HUES48 (cell line): ENCODE measurements around the gene IFRD2.

Experiments
- H3K27ac ChIP-seq: one replicate; pipeline ENCODE4 v1.7.0; 2013; ENCODE audit warnings: low read depth, low read length, inconsistent platforms
- H3K27me3 ChIP-seq: 2 replicates; pipeline ENCODE4 v1.6.1; 2013; ENCODE audit warnings: mild to moderate bottlenecking, low read length; ENCODE audit not compliant: control insufficient read depth, insufficient read depth
- H3K36me3 ChIP-seq: 2 replicates; pipeline ENCODE4 v1.6.1; 2013; ENCODE audit warnings: low read length; ENCODE audit not compliant: control insufficient read depth, insufficient read depth
- H3K4me1 ChIP-seq: 2 replicates; pipeline ENCODE4 v1.6.1; 2013; ENCODE audit warnings: mild to moderate bottlenecking, low read length; ENCODE audit not compliant: control insufficient read depth, insufficient read depth
- H3K4me3 ChIP-seq: 2 replicates; pipeline ENCODE4 v1.5.1; 2013; ENCODE audit warnings: mild to moderate bottlenecking, low read depth, low read length
- H3K9ac ChIP-seq: 2 replicates; pipeline ENCODE4 v1.6.1; 2013; ENCODE audit warnings: mild to moderate bottlenecking, low read depth, low read length, moderate library complexity
- H3K9me3 ChIP-seq: 2 replicates; pipeline ENCODE4 v1.6.1; 2013; ENCODE audit warnings: low read length; ENCODE audit not compliant: control insufficient read depth, insufficient read depth

Gene IFRD2

DNA sequence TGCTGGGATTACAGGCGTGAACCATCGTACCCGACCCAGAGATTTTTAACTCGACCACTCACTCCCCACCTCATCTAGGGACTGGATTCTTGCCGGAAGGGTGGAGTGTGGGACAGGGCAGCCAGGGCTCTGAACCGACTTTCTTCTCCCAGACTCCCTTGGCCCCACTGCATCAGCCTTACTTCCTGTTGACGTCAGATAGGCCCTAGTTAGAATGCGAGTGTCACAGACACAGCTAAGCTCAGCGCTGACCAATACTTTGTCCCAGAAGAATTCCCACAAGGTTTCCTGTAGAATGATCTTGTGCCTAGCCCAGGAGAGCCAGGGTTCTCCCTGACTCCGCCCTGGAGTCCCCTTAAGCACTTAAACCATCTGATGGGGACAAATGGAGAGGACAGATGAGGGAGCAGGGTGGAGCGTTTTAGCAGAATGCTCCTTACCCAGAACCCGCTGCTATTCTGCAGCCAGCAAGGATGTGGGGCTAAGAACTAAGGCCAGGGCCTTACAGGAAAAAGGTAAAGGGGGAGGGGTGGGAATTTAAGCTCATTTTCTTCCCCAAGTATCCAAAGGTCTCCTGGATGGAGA is 41.6 kb upstream of the IFRD2 start:
- H3K9me3 ChIP-seq: no peaks in the 10 kb centered on the region
- no peaks in the 10 kb centered on the region for H3K4me1 ChIP-seq
- H3K4me3 ChIP-seq: no peak overlapping the region
- no peak overlapping the region for H3K27ac ChIP-seq
- H3K27me3 ChIP-seq: peaks cover 4% of the 10 kb centered on the region
- H3K9ac ChIP-seq: no peak overlapping the region
- H3K36me3 ChIP-seq: peaks cover 37% of the 10 kb centered on the region

DNA sequence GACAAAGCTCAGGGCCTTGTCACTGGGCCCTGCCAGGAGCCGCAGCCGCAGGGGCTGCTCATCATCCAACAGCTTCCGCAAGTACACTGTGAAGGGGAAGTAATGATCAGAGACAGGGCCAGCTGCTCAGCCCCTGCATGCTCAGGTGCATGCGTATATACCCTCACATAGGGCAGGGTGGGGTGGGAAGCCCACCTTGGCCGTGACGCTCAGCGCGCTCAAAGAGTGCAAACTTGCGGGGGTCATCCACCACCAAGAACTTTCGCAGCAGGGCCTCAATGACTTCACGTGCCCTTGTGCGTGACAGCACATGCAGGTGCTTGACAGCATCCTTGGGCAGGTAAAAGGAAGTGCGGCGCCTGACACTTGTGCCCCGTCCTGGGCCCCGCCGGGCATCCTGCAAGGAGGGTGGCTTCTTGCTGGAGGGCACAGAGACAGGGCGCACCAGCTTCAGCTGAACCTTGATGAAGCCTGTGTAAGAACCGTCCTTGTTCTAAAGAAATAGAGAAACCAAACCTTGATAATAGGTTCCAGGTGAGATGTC is 39.2 kb upstream of the IFRD2 start:
- Histone ChIP-seq H3K4me3 (no peak overlapping the region), H3K27me3 (no peaks in the 10 kb centered on the region), H3K4me1 (0 out of 2 replicates have a peak, but pooled peaks cover 2% of the 10 kb centered on the region), H3K36me3 (peaks cover 37% of the 10 kb centered on the region), H3K9ac (no peak overlapping the region), H3K27ac (no peak overlapping the region), H3K9me3 (no peaks in the 10 kb centered on the region)

DNA sequence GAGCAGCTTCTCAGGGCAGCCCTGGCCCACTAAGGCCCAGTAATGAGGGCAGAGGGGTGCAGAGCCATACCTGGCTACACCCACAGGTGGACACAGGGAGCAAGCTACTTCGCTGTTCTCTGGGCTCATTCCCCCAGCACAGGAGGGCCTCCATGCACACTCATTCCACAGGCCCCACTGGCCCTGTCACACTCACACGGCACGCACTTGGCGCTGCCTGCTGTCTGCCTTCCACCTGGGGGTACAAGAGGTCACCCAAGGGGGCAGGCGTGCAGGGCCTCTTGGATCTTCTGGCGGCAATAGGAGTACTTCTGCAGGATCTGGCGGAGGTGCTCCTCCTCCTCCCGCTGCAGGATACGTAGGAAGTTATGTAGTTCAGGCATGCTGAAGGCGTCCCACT is 38.1 kb upstream of the IFRD2 start:
- H3K9me3 ChIP-seq: no peaks in the 10 kb centered on the region
- no peak overlapping the region for H3K4me3 ChIP-seq
- no peak overlapping the region for H3K9ac ChIP-seq
- H3K27ac ChIP-seq: no peak overlapping the region
- H3K4me1 ChIP-seq: 0 out of 2 replicates have a peak, but pooled peaks cover 2% of the 10 kb centered on the region
- H3K36me3 ChIP-seq: peaks cover 48% of the 10 kb centered on the region
- no peaks in the 10 kb centered on the region for H3K27me3 ChIP-seq

DNA sequence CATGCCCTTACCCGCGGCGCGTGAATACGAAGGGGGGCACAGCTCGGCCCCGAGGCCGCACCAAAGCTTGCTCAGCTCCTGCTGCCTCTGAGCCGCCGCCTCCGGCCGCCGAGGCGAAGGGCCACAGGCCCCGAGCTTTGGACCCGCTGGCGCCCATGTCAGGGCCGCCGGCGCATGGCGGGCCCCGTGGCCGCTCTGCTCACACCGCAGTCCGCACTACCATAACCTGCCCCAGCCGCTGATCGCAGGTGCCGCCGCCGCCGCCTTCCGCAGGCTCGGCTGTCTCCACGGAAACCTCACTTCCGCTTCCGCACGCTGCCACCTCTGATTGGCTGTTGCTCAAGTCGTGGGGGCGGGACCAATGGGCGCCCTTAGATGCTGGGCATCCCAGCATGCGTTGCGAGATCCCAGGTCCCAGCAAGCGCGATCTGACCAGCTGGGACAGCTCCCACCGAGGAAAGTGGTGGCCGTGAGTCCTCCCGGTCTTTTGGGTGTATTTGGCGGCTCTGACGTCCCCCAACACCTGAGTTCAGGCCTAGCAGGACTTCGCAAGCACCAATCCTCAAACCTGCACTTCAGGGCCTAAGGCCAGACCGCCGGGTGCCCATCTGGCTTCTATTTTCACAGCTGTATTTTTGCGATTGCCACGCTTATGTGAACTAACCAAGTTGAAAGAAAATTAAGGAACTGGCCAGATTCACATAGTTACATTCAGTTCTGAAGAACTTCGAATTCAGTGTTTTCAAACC is 35.9 kb upstream of the IFRD2 start, which contains the start of gene TUSC2:
Gene TUSC2 (minus strand): TSS at position 281 of the 749 bp plus-strand sequence. CDS start 124 bp downstream, at position 157.
- Histone ChIP-seq H3K9me3 (no peaks in the 10 kb centered on the region), H3K27ac (peak within 1 kb of the TSS; percentile 78), H3K4me3 (peak within 1 kb of the TSS; percentile 88), H3K27me3 (no peaks in the 10 kb centered on the region), H3K4me1 (peaks cover 5% of the 10 kb centered on the region; the same call in 1 of the 2 replicates), H3K36me3 (peaks cover 42% of the 10 kb centered on the region), H3K9ac (peak within 1 kb of the TSS; percentile 60; the same call in 1 of the 2 replicates)

DNA sequence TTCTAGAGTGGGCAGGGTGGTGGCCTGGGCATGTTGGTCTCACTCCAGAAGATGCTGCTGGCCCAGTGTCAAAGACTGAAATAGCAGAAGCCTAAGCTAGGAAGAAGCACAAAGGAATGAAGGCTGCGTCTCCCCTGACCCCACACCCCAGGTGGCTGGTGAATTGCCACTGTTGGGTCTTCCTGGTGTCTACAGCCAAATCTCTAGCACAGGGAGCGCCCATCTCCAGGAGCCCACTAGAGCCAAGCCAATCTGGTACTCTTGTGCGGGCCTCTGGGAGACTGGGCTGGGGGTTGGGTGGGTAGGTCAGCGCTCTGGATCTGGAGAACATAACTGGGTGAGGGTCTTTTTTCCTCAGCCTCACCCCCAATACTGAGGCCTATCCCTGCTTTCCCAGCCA is 34.9 kb upstream of the IFRD2 start:
- Histone ChIP-seq H3K4me3 (peak overlapping the region; percentile 88), H3K27ac (no peak overlapping the region), H3K9ac (no peak overlapping the region), H3K36me3 (peaks cover 40% of the 10 kb centered on the region), H3K9me3 (no peaks in the 10 kb centered on the region), H3K4me1 (peaks cover 10% of the 10 kb centered on the region), H3K27me3 (no peaks in the 10 kb centered on the region)

DNA sequence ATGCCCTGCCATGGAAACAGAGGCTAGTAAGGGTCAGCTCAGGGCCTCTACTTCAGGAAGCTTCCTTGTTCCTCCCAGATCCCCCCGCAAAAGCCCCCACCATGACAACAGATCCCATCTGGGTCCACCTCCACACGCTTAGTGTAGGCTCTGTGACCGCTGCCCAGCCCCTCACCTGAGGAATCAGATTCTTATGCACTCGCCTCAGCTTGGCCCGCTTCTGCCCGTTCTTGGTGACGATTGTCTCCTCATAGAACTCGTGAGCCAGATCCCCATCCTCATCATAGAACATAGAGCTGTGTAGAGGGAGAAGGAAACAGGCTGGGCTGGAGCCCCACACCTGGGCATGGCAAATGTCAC is 33.9 kb upstream of the IFRD2 start:
- no peaks in the 10 kb centered on the region for H3K27me3 ChIP-seq
- no peak overlapping the region for H3K9ac ChIP-seq
- no peak overlapping the region for H3K4me3 ChIP-seq

DNA sequence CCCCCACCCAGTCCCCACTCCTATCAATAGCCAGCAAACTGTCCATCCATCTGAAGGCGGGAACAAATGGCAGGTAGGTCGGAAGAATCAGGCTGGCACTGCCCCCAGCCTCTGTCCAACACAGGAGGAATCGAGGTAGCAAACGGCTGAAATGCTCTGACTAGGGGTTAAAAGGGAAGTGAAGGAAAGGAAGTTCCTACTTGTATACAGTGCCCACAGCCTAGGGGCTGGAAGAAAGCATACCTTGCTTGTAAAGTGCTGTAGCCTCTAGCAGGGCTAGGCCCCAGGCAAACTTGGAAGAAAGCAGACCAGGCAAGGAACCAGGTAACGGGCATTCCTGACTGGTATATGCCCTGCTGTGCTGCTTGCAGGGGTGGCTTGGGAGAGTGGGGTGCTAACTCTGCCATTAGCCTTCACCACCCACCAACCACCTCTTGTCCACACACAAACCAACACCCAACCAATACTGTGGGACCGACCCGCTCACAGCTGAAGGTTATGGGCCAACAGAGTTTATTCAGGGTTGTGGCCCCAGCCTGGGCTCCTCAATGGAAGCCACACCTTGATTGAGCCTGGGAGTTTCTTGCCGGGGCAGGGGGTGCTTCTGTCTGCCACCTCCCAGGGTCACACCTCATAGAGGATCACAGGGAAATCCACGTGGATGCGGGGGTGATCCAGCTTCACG is 33.4 kb upstream of the IFRD2 start:
- H3K36me3 ChIP-seq: peaks cover 26% of the 10 kb centered on the region
- no peaks in the 10 kb centered on the region for H3K27me3 ChIP-seq
- no peak overlapping the region for H3K9ac ChIP-seq
- no peak overlapping the region for H3K4me3 ChIP-seq
- no peaks in the 10 kb centered on the region for H3K9me3 ChIP-seq
- H3K27ac ChIP-seq: no peak overlapping the region
- peaks cover 12% of the 10 kb centered on the region for H3K4me1 ChIP-seq

More for the DNA sequence above, 33.9 kb upstream of the IFRD2 start:
- no peaks in the 10 kb centered on the region for H3K9me3 ChIP-seq
- H3K4me1 ChIP-seq: peaks cover 10% of the 10 kb centered on the region
- H3K27ac ChIP-seq: no peak overlapping the region
- H3K36me3 ChIP-seq: peaks cover 31% of the 10 kb centered on the region

DNA sequence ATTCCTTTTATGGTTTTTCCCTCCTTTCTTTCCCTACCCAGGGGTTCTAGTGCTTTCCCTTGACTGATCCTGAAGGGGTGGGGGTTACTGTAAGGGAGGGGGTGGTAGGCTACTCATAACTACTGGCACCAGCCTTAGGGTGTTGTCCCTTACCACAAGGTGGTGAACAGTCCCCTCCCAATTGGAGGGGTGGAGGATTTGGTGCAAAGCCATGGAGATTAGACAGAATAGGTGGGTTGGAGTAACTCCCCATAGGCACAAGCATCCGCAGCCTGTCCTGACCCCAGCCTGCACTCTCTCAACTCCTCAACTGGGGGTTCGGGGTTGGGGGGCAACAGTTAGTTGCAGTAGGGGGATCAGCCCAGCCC is 32.9 kb upstream of the IFRD2 start:
- H3K36me3 ChIP-seq: peaks cover 22% of the 10 kb centered on the region
- peaks cover 17% of the 10 kb centered on the region for H3K4me1 ChIP-seq
- H3K27ac ChIP-seq: no peak overlapping the region
- H3K4me3 ChIP-seq: no peak overlapping the region
- H3K9me3 ChIP-seq: no peaks in the 10 kb centered on the region
- H3K27me3 ChIP-seq: no peaks in the 10 kb centered on the region
- no peak overlapping the region for H3K9ac ChIP-seq

DNA sequence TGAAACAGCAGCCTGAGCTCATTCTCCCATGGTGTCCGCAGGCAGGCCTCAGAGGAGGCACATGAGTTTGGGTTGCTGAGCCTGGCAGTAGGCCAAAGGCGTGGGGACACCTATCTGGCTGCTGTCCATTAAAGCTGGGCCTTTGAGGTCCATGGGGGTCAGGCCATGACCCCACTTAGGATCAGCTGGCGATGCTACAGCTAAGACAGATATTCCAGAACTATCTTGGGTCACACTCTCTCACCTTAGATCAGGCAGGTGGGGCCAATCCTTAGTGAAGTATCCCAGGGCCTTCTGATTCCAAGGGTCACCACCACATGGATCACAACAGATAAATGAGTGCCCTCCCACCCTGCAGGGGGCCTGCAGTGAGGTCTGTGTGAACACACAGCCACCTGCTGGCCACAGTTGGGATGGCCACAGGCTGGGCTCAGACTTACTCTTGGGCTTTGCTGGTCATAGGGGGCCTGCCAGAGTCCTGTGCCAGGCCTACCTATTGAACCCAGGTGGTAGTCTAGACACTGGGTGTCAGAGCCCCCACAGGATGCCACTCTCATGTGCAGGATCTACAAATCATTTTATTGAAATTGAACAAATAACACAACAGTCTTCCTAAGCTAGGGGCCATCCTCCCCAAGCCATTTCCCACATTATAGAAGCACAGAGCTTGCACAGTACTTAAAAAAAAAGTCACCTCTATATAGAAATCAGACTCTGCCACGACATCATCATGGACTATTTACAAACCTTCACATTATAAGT is 32.3 kb upstream of the IFRD2 start:
- Histone ChIP-seq H3K9me3 (no peaks in the 10 kb centered on the region), H3K27me3 (no peaks in the 10 kb centered on the region), H3K9ac (no peak overlapping the region), H3K27ac (peak overlapping the region; percentile 9), H3K4me3 (no peak overlapping the region), H3K4me1 (peaks cover 19% of the 10 kb centered on the region), H3K36me3 (peaks cover 22% of the 10 kb centered on the region)

DNA sequence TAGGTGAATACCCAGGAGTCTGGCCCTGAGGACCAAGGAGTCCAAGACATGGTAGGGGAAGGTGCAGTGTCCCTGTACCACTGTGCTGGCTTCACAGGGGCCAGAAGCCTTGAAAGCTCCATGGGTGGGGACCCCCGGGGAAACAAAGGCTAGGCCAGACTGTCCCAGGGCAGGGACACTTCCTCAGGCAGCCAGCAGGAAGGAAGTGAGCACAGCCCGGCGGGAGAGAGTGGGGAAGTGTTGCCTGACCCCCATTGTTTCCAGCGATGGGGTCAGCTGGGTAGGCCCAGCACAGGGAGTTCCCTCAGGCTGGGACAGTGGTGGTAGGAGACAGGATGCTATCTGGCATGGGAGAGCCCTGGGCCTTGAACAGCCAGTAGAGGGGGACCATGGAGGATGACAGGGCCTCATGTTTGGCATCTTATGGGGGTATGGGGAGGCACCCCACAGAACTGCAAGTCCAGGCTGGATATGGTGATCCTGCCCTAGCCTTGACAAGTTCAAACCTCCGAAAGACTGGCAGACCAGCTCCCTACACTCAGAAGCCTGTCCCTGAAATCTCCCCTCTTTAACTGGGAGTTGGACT is 31.5 kb upstream of the IFRD2 start:
- peaks cover 26% of the 10 kb centered on the region for H3K36me3 ChIP-seq
- no peak overlapping the region for H3K27ac ChIP-seq
- H3K4me3 ChIP-seq: no peak overlapping the region
- H3K4me1 ChIP-seq: peaks cover 19% of the 10 kb centered on the region
- no peaks in the 10 kb centered on the region for H3K27me3 ChIP-seq
- no peak overlapping the region for H3K9ac ChIP-seq
- no peaks in the 10 kb centered on the region for H3K9me3 ChIP-seq
